Aorta (tissue), 5 donors: Measurements from ENCODE around the gene MAF. TPM values are rescaled to one million over a fixed set of nuclear protein-coding genes. Genes with fewer than 3 reads are reported as not detected.
A peak's percentile ranks its signal among the peaks of the same experiment; 100 is the strongest.

Experiments
- ATAC-seq: fragments of 200-7000 bp; cut with Tn5 transposase; one replicate; pipeline ENCODE4 v1.9.1; 2022; ENCODE audit warnings: moderate library complexity; ENCODE audit not compliant: low FRiP score
- DNase-seq, 2 donors: peaks; one replicate each; pipeline ENCODE4 v3.0.0-alpha.2; 2020
- H3K27ac ChIP-seq, 2 donors: one replicate each; pipeline ENCODE4 v1.5.1; 2013; ENCODE audit warnings: low read length in 2 of 2, mild to moderate bottlenecking in 2 of 2, moderate library complexity in 2 of 2, control low read depth in 1 of 2, inconsistent platforms in 1 of 2, low read depth in 1 of 2
- H3K27me3 ChIP-seq, 2 donors: one replicate each; pipeline ENCODE4 v1.6.1; 2013; ENCODE audit warnings: control low read depth in 1 of 2, low read length in 1 of 2, mild to moderate bottlenecking in 1 of 2, moderate library complexity in 1 of 2; ENCODE audit not compliant: insufficient read depth in 2 of 2, control insufficient read depth in 1 of 2
- H3K36me3 ChIP-seq, 2 donors: one replicate each; pipeline ENCODE4 v1.6.1; 2013; ENCODE audit warnings: control low read depth in 1 of 2, low read length in 1 of 2, mild to moderate bottlenecking in 1 of 2; ENCODE audit not compliant: insufficient read depth in 2 of 2, control insufficient read depth in 1 of 2
- H3K4me1 ChIP-seq, 2 donors: one replicate each; pipeline ENCODE4 v1.6.1; 2013; ENCODE audit warnings: low read length in 2 of 2, control low read depth in 1 of 2, mild to moderate bottlenecking in 1 of 2, moderate library complexity in 1 of 2; ENCODE audit not compliant: insufficient read depth in 2 of 2, control insufficient read depth in 1 of 2
- H3K4me3 ChIP-seq, 2 donors: one replicate each; pipeline ENCODE4 v1.5.1; 2013; ENCODE audit warnings: low read length in 2 of 2, control low read depth in 1 of 2, mild to moderate bottlenecking in 1 of 2
- H3K9me3 ChIP-seq: one replicate; pipeline ENCODE4 v1.6.1; 2013; ENCODE audit warnings: mild to moderate bottlenecking, low read length; ENCODE audit not compliant: control insufficient read depth
- WGBS, 2 donors: extraction: QIAGEN DNeasy Blood & Tissue Kit; methylation state at CpG; one replicate each; pipeline ENCODE4 v1.1.7; 2013; 5-methylcytosine and 5-hydroxymethylcytosine counted together
- intact Hi-C, 2 donors: fragments of 100-400 bp; cut with DNase I; formaldehyde crosslinking; loops; one replicate each; pipeline versions ENCODE4 v1.14.2 to v1.15.0; 2022
- polyA plus RNA-seq, 2 donors: library from polyadenylated mRNA; stranded (reverse); fragments of 200-250 nt; gene quantifications; one replicate each; pipeline ENCODE4 v1.2.3, GENCODE V29; 2013
- total RNA-seq, 2 donors: library from RNA; stranded (reverse); fragmentation: NEBNext Ultra II Directional; extraction: Animal tissue kit (Norgen Biotek cat#: 25700); gene quantifications; one replicate each; pipeline ENCODE4 v1.2.1, GENCODE V29; 2021
- donor health status: healthy with polysubstance abuse.
- donor health status: Bipolar disorder and iron deficiency.
- donor health status: DM: no; HTN: no; CAD: no.
- donor health status: DM: no; HTN: no; CAD: no.
- donor health status: DM: yes; HTN: yes; CAD: no.

Gene MAF
- total and polyA plus RNA-seq, 4 donors, result 12.6 to 109 (median 40.5) TPM

GRCh38 chr16:79607587-79607986 lies 7.0 kb upstream of the MAF start:
- DNase-seq, result no peak
- Histone ChIP-seq H3K27ac (no peak overlapping the region), H3K9me3 (no peaks in the 10 kb centered on the region), H3K4me3 (no peak overlapping the region), H3K4me1 (no peaks in the 10 kb centered on the region), H3K36me3 (no peaks in the 10 kb centered on the region), H3K27me3 (no peaks in the 10 kb centered on the region)
- peak; percentile 83 for ATAC-seq
- 22 to 36% methylated on average over 3 of the region's 3 CpGs for WGBS, 2 donors
- intact Hi-C loops, result loop anchor here (10.0 kb wide), 2 partner anchors 477 to 1103 kb away; no protein-coding TSS in a partner anchor

GRCh38 chr16:79605999-79606398 lies 5.5 kb upstream of the MAF start:
- Histone ChIP-seq H3K27me3 (no peaks in the 10 kb centered on the region), H3K27ac (no peak overlapping the region), H3K4me3 (no peak overlapping the region), H3K36me3 (no peaks in the 10 kb centered on the region), H3K4me1 (no peaks in the 10 kb centered on the region), H3K9me3 (no peaks in the 10 kb centered on the region)
- intact Hi-C loops, result loop anchor here (10.0 kb wide), 2 partner anchors 479 to 1101 kb away; no protein-coding TSS in a partner anchor
- 75 to 78% methylated on average over 7 of the region's 7 CpGs for WGBS, 2 donors
- no peak for DNase-seq
- no peak for ATAC-seq

GRCh38 chr16:79603055-79603454 lies 2.5 kb upstream of the MAF start:
- no peak for ATAC-seq
- DNase-seq, result no peak
- Histone ChIP-seq H3K9me3 (no peaks in the 10 kb centered on the region), H3K27me3 (no peaks in the 10 kb centered on the region), H3K36me3 (no peaks in the 10 kb centered on the region), H3K4me1 (no peaks in the 10 kb centered on the region), H3K4me3 (no peak overlapping the region), H3K27ac (no peak overlapping the region)
- WGBS, 2 donors, result 48 to 60% methylated on average over 2 of the region's 2 CpGs
- intact Hi-C loops, result loop anchor here (5.0 to 10.0 kb wide), 4 partner anchors 114 to 1098 kb away; no protein-coding TSS in a partner anchor

GRCh38 chr16:79602628-79603014 lies 2.1 kb upstream of the MAF start:
- H3K9me3 ChIP-seq, result no peaks in the 10 kb centered on the region

GRCh38 chr16:79601931-79602627 lies 1.5 kb upstream of the MAF start:
- ATAC-seq (peak; percentile 60), DNase-seq (peak; percentile 88 to 89)
- no peak overlapping the region for H3K27ac ChIP-seq
- 1 to 2% methylated on average over 15 of the region's 15 CpGs for WGBS, 2 donors
- no peaks in the 10 kb centered on the region for H3K9me3 ChIP-seq
- H3K4me3 ChIP-seq, result peak overlapping the region; percentile 85 to 89
- H3K36me3 ChIP-seq, result no peaks in the 10 kb centered on the region
- no peaks in the 10 kb centered on the region for H3K4me1 ChIP-seq
- intact Hi-C loops, result loop anchor here (2.0 to 10.0 kb wide), 6 partner anchors 113 to 1097 kb away; no protein-coding TSS in a partner anchor
- H3K27me3 ChIP-seq, result no peaks in the 10 kb centered on the region

More at GRCh38 chr16:79602628-79603014, 2.1 kb upstream of the MAF start:
- Histone ChIP-seq H3K27ac (no peak overlapping the region), H3K4me3 (peak overlapping the region in 1 of 2 donors; percentile 85), H3K27me3 (no peaks in the 10 kb centered on the region), H3K36me3 (no peaks in the 10 kb centered on the region), H3K4me1 (no peaks in the 10 kb centered on the region)
- intact Hi-C loops, result loop anchor here (5.0 to 10.0 kb wide), 4 partner anchors 115 to 1098 kb away; no protein-coding TSS in a partner anchor
- 25 to 29% methylated on average over 5 of the region's 5 CpGs for WGBS, 2 donors
- DNase-seq (no peak), ATAC-seq (no peak)

- ATAC-seq (peak; percentile 70), DNase-seq (peak; percentile 76 to 86)
- Histone ChIP-seq H3K4me3 (peak overlapping the region; percentile 85 to 89), H3K27ac (peak overlapping the region; percentile 58 to 65), H3K27me3 (no peaks in the 10 kb centered on the region), H3K9me3 (no peaks in the 10 kb centered on the region), H3K36me3 (no peaks in the 10 kb centered on the region), H3K4me1 (no peaks in the 10 kb centered on the region)
- 0% methylated on average over 50 to 51 of the region's 51 CpGs for WGBS, 2 donors
- intact Hi-C loops, result loop anchor here (2.0 to 10.0 kb wide), 6 partner anchors 113 to 1097 kb away; no protein-coding TSS in a partner anchor
These were observed 774 bp upstream of the MAF start for GRCh38 chr16:79601092-79601930.

- intact Hi-C loops, result loop anchor here (2.0 to 10.0 kb wide), 7 partner anchors 115 to 1475 kb away; no protein-coding TSS in a partner anchor
- ATAC-seq (peak; percentile 49), DNase-seq (peak; percentile 80 to 85)
- WGBS, 2 donors, result 1% methylated on average over 49 to 84 of the region's 84 CpGs
- Histone ChIP-seq H3K36me3 (no peaks in the 10 kb centered on the region), H3K4me1 (no peaks in the 10 kb centered on the region), H3K27ac (peak overlapping the region; percentile 6 to 50), H3K4me3 (peak overlapping the region; percentile 73 to 89), H3K9me3 (no peaks in the 10 kb centered on the region), H3K27me3 (no peaks in the 10 kb centered on the region)
These were observed 500 bp downstream of the MAF start for GRCh38 chr16:79599837-79600637.

- H3K4me3 ChIP-seq, result peak overlapping the region; percentile 73 to 89
- no peaks in the 10 kb centered on the region for H3K9me3 ChIP-seq
- no peak for ATAC-seq
- H3K27ac ChIP-seq, result peak overlapping the region in 1 of 2 donors; percentile 4
- DNase-seq, result peak; percentile 60 to 81
- no peaks in the 10 kb centered on the region for H3K36me3 ChIP-seq
- intact Hi-C loops, result loop anchor here in 1 of 2 donors (10.0 kb wide), 1 partner anchor 1475 kb away; no protein-coding TSS in a partner anchor
- WGBS, 2 donors, result 0 to 1% methylated on average over 32 to 79 of the region's 79 CpGs
- no peaks in the 10 kb centered on the region for H3K27me3 ChIP-seq
- no peaks in the 10 kb centered on the region for H3K4me1 ChIP-seq
These were observed 1.2 kb downstream of the MAF start for GRCh38 chr16:79599256-79599836.
